ENCODE measurements around the gene NNT.
A peak's percentile ranks its signal among the peaks of the same experiment; 100 is the strongest.
"Not testable (repeated sequence)": the region's sequence is repeated elsewhere in the genome, so short reads cannot be mapped to it uniquely, and the experiment has no call there.

NNT gene

DNA sequence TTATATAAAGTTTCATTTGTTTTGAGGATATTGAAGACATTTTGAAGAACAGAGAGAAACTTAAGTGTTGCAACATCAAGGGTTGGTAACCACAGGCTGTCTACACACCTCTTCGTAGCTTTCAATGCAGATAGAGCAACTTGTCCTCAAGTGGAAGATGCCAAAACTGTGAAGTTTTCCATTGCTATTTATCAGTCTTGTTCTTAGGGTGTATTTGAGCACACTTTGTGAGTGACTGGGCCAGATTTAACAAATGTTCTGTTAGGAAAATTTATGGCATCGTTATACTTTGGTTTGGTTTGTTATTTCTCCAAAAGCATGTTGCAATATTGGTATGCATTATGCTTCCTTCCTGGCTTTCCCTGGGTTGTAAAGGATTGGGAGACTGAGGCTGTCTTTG lies 31.6 kb downstream of the NNT start:
- DNase-seq, result no peak

DNA sequence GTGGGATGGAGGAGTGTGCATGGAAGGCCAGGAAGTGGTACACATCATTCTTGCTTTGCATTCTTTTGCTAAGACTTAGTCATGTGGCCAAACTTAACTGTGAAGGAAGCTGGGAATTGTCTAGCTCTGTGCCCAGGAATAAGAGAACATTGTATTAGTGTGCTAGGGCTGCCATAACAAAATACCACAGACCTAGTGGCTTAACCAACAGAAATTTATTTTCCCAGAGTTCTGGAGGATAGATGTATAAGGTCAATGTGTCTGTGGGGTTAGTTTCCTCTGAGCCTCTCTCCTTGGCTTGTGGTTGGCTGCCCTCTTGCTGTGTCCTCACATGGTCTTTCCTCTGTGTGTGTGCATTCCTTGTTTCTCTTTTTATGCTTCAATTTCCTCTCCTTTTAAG lies 32.4 kb downstream of the NNT start:
- no peak for DNase-seq

DNA sequence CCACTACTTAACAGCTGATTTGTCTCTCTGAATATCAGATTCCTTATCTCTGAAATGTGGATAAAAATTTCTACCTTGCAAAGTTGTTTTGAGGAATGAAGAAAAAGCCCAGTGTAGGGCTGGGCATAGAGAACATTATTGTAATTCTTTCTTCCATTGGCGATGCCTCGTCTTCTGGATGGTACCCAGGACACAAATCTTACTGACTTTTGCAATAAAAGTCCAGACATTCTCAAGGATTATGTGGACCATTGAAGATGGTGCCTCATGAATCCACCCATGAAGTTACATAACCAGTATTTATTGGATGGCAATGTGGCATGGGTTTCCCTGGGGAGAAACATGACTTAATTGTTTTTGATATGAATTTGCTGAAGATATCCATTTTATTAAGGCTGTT lies 33.1 kb downstream of the NNT start:
- no peak for DNase-seq

DNA sequence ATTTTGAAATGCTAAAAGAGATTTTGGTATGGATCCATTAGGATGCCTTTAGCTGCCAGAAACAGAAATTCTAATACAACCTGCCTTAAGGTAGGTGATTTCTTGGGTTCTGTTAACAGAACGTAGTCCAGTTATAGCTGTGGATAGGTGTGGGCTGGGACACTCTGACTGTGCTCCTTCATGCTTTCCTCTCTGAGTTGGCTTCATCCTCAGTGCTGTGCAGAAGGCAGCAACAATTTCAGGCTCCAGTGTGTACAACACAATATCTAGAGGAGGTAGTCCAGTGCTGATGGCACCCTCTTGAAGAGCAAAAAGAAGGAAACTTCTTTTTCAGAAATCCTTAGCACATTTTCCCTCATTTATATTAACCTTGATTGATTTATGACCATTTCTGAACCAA lies 34.4 kb downstream of the NNT start:
- no peak for DNase-seq

DNA sequence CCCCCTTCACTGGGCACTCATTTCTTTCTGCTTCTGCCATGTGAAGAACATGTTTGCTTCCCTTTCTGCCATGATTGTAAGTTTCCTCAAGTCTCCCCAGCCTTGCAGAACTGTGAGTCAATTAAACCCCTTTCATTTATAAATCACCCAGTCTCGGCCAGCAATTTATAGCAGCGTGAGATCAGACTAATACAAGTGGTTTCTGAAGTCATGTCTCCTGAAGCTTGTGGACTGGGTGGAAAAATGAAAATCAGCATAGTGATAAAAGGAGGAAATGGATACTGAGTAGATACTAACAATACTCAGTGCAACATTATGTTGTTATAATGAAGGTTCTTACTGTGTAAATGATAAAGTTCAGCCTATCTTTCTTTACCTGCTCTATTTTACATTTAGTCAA lies 35.1 kb downstream of the NNT start:
- DNase-seq, result no peak

DNA sequence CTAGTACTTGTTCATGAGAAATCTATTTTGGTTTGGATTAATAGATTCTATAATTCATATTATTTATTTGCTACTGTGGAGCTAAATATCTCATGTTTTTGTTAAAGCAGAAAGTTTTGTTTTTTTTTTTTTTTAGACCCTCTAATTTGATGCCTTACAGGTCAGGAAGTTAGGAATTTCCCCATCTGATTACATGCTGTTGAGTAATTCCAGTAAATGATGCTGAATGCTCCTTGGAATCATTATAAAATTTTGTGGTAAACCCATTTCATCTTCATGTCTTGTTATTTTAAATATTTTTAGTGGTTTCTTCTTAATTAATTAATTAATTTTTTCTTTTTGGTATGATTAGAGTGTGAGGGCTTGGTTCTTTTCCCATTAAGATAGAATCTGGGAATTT lies 35.6 kb downstream of the NNT start:
- no peak for DNase-seq

DNA sequence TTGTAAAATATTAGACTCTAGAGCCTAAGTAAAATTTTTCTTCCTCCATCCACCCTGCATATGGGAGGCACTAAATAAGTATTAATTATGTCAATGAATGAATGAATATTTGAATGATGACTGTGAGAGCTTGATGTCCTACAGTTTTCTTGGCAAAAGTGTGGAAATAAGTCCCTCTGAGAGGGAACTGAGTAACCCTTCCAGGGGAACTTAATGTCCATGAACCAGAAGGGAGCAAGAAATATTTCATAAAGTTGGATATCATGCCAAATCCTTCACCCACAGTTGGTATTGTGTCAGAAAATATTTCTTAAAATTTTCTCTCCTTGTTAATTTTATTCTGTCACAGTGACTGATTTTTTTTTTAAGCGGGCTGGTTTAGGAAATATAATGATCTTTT lies 36.6 kb downstream of the NNT start:
- no peak for DNase-seq

DNA sequence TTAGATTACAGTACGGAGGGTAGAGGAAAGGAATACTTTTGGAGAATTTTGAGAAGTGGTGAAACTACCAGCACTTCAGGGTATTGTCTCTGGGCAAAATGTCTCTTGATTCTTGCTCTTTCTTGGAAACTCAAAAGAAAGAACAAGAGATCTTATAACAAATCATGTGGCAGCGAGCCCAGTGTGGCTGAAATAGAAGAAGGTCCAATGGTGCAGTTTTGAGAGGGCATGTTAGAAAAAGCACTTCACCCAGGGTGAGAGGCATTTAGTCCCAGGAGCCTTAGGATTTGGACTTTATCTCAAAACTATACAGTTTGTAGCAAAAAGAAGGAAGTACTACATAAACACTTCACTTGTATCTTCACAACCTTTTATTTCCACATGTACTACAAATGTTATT lies 39.4 kb downstream of the NNT start:
- no peak for DNase-seq

DNA sequence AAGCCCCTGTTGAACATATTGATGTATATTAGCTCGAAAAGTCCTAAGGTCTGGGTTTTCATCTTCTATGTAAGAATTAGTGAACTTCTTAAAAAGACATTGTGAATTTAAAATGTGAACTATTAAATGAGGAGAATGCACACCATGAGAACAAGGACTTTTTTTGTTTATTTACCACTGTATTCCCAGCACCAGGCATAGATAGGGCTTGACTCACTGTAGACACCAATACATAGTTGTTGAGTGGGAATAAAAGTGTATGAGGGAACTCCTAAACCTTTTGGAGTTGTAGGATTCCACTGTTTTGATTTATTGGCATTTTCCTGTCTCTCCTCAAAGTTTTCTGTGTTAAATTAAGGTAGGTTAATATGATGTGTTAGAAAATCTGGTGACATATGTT lies 40.3 kb downstream of the NNT start:
- peak; percentile 44 for DNase-seq

DNA sequence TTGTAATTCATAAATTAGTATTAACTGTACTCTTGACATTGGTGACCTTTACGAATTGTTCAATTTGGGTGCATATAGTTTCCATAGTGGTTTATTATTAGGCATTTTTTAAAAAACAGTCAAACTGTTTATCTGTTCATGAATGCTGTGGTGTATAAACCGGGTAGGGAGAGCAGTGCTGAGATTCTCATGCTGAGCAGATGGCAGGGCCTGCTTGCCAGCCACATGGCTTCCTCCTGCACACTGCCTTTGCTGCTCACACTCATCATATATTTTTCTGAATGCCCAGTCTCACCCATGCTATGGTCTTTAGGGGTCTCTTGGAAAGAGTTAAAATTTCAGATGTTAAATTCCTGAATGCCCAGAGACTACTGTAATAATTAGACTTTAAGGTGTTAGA lies 40.8 kb downstream of the NNT start:
- peak; percentile 49 for DNase-seq

DNA sequence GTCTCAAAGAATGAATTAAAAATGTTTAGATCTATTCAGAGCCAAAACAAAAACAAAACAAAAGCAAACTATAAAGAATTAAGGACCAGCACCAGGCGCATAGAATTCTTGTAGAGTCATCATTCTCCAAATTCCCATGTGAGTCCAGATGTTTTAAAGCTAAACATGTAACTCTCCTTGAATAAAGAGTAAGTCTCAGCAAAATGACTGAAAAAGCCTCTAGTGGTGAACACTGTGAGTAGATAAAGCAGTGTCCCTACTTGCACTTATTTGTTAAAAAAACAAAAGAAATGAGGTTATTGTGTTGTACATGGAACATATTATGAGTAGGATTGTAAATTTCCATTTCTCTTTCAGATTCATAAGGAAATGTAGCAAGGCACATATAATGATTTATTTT lies 44.0 kb downstream of the NNT start:
- no peak for DNase-seq

DNA sequence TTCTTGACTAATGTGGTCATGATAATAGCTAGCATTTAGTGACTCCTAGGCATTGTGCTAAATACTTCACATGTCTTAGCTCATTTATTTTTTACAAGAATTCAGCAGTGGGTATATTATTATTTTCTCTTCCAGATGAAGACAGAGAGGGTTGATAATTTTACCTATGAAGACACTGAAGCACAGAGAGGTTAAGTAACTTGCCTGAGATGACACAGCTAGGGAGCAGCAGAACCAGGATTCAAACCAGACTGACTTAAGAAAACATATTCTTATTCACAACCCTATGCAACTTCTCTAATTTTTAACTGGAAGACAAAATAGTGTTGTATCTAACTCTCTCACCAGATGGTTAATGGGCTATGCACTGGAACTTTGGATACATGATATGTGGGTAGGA lies 44.8 kb downstream of the NNT start:
- no peak for DNase-seq

DNA sequence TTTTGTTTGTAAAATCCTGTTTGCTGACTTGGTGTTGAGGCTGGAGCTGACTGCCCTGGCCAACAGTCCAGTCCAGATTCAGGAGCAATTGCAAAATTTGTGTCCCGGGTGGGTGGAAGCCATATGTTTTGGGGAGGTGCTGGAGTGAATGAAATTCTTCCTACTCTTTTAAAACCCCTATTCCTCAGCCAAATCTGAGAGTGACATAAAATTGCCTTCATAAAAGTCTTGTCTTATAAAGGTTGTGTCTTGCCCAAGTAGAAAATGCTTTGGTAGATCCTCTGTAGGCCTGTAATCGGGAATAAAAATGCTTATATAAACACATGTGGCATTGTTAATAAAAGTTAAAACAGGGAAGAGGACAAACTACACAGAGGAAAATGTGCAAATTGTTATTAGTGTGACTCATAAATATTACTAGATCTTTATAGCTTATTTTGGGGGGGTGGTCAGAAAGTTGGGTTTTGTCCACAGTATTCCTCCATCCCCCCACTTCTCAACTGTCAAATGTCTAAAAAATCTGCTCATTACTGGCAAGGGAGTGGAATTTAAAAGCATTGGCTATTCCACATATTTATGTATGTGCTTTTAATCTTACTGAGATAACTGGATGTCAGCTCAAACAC lies 45.6 kb downstream of the NNT start:
- DNase-seq, result no peak

DNA sequence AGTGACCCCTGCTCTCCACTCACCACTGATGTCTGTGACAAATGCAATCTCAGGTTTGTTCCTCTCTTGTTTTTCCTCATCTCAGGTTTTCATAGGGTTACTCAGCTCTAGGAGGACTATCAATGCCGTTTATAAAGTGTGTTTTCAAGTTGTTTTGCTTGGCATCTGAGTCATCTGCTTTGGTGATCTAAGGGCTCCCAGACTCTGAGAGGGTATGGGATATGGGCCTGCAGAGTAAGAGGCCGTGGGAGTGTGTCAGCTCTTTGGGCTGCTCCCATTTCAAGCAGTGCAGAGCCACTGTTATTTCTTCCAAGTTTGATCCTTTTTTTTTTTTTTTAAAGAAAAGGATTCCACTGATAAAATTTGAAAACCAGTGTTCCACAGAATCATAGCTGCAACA lies 46.3 kb downstream of the NNT start:
- DNase-seq, result no peak

DNA sequence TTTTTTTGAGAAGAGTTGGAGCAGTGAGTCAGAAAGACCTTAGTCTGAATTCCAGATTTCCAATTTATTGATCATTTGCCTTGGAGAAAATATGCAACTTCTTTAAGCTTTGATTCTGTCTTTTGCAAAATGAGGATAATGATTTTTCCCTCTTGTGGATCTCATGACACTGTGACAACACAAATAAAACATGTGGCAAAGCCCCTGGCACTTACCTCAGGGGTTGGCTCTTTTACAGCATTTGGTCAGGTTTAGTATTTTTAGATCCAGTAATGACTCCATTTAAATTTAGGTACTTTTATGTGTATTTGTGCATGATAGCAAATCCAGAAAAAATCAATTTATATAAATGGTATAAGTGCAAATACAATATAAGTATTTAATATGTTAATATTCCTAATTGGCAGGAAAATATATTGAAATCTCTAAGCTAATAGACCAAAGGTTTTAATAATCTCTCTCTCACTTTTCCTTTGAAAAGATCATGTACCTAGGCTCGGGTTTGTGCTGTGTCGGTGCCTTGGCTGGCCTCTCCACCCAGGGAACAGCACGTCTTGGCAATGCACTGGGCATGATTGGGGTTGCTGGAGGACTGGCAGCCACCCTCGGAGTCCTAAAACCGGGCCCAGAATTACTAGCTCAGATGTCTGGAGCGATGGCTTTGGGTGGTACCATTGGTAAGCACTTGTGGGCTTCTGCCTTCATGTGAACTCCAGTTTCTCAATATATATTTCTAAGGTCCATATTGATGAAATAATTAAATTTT lies 49.7 kb downstream of the NNT start:
- no peak for DNase-seq

DNA sequence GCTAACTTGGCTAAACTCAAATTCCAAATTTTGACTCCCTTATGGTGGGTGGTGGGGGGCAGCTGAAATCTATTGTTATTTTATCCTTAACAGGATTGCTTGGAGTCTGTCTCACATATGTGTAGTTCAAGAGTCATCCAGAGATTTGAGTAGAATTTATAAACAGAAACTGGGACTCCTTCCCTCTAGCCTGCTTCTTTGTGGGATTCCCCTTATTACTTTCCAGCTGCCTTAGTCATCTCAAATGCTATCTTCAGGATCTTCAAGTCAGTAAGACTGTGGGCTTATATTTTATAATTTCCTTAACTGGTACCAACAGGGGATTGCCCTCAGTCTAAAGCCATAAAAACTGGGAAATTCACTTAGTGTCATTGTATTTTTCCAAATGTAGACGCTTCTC lies 55.5 kb downstream of the NNT start:
- DNase-seq, result no peak

DNA sequence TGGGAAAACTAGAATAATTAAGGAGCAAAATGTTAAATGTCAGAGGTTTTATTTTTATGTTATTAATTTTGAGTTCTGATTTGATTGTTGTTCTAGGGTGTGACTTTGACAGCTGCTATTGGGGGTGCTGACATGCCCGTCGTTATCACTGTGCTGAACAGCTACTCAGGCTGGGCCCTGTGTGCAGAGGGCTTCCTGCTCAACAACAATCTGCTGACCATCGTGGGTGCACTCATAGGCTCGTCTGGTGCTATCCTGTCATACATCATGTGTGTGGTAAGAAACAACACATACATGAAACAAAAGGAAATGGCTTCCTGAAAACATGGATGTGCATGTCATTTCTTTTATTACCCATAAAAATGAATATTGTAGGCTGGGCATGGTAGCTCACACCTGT lies 56.1 kb downstream of the NNT start:
- no peak for DNase-seq

DNA sequence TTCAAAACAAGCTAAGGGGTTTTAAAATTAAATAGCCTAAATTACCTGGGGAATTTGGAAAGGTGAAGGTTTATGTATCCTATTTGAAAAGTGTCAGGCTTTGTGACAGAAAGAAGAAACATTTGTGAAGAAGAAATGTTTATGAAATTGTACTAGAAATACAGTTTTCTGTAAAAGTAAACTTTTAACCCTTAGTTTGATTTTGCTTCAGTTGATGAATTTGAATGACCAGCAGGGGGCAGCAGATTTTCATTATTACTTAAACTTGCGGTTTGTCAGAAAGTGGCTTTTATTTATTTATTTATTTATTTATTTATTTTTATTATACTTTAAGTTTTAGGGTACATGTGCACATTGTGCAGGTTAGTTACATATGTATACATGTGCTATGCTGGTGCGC lies 58.1 kb downstream of the NNT start:
- no peak for DNase-seq

DNA sequence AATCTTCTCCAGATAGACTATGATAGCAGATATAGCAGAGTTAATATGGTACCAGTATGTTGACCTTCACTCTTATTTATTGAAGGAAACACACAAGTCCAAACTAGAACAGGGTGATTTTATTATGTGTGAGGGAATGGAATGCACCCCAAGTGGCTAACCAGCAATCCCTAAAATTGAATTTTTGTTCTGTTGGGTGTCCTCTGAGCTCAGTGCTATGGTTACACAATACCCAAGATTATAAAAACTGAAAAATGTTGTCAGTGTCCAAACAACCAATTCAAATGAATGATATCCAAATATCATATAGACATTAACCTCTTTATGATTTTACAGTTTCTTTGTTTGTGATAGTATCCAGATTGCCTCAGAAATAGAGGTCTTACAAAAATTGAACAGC lies 60.9 kb downstream of the NNT start:
- DNase-seq, result no peak

DNA sequence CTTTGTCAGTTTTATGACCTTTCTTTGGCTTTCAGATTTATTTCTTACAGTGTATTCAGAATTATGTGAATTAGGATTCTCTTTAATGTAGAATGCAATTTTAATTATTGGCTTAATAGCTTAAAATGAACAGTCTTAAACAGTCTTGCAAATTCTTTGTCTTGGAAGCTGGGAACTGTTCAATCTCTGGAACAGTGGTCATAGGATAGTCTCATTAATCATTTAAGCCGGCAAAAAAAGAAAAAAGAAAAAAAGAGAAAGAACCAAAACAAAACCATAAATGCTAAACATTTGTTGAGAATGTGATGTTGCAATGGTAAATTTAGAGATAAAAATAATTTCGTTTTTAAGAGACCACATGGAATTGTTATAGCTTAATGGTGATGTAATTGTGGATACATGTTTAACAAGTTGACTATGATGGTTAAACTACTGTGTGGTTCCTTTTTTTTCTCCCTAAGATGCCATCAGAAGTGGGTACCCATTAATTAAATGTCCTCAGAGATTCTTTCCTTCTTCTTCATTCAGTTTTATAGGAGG lies 61.6 kb downstream of the NNT start:
- no peak for DNase-seq

DNA sequence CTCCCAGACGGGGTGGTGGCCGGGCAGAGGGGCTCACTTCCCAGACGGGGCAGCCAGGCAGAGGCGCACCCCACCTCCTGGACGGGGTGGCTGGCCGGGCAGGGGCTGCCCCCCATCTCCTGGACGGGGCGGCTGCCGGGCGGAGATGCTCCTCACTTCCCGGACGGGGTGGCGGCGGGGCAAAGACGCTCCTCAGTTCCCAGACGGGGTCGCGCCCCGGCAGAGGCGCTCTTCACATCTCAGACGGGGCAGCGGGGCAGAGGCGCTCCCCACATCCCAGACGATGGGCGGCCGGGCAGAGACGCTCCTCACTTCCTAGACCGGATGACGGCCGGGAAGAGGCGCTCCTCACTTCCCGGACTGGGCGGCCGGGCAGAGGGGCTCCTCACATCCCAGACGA lies 62.8 kb downstream of the NNT start:
- DNase-seq, result not testable (repeated sequence)

DNA sequence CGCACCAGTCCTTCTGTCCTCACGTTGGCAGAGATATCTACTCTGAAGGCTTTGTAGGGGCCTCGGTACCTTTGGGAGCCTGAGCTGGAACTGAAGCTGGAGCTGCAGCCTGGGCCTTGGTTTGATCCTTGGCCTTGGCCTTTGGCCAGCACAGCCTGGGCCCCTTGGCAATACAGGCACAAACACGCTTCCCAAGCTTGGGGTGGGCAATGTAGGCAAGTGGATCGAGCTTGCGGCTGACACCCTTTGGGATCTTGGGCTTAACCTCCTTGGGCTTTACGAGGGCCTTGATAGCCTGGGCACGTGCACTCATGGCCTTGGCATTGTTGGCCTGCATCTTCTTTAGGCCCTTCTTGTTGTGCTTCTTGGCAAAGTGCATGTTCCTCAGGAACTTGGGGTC lies 63.7 kb downstream of the NNT start:
- DNase-seq, result not testable (repeated sequence)

DNA sequence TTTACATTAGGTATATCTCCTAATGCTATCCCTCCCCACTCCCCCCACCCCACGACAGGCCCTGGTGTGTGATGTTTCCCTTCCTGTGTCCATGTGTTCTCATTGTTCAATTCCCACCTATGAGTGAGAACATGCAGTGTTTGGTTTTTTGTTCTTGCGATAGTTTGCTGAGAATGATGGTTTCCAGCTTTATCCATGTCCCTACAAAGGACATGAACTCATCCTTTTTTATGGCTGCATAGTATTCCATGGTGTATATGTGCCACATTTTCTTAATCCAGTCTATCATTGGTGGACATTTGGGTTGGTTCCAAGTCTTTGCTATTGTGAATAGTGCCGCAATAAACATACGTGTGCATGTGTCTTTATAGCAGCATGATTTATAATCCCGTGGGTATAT lies 64.4 kb downstream of the NNT start:
- DNase-seq, result not testable (repeated sequence)

DNA sequence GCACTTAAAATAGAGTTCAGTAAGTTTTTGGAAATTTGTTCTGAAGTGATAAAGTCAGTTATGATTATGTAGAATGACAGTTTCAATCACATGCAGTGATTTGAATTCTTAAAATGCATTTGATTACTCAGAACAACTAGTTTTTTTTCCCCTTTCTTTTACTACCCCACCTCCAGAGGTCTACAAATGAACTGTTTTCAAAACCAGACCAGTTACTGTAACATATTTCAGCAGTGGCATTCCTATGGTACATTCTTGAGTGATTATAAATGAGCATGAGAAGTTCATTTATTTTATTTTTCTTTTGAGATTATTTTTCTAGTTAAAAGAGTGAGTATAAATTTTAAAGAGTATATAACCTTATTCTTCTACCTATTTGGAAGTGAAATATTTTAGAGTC lies 71.6 kb downstream of the NNT start:
- DNase-seq, result no peak

DNA sequence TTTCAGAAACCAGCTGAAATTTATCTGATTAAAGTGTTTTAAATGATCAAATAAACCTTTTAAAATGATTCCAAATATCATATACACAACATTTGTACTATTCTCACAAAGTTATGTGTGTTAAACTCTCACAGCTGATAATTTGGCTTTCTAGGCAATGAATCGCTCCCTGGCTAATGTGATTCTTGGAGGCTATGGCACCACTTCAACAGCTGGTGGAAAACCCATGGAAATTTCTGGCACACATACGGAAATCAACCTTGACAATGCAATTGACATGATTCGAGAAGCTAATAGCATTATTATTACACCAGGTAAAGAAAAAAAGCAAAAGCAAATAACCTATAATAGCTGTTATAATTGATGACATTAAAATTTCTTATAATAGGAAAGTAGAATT lies 72.4 kb downstream of the NNT start:
- no peak for DNase-seq
